GM23338 (cell line): ENCODE results near the gene GSC2. TPM values are rescaled to one million over a fixed set of nuclear protein-coding genes. Genes with fewer than 3 reads are reported as not detected.

ENCODE experiments used
- STAT1 ChIP-seq: IDR thresholded peaks from one replicate; pipeline ENCODE4 v1.6.1; 2016; ENCODE audit warnings: antibody characterized with exemption; ENCODE audit not compliant: unreplicated experiment
- polyA plus RNA-seq: library from polyadenylated mRNA; unstranded; fragments of >200 nt; fragmentation: Nextera tagmentation; extraction: Ambion mirVana; gene quantifications from 2 replicates; pipeline ENCODE4 v1.2.1, GENCODE V29; 2016
- total RNA-seq: library from RNA; depleted of rRNA; stranded (reverse); fragments of >200 nt; shearing (Covaris generic); gene quantifications from 2 replicates; pipeline ENCODE4 v1.2.3, GENCODE V29; 2014
- TF ChIP-seq, protein P1 (sequence below): fragments of 250-450 bp; sonication (Bioruptor Pico); IDR thresholded peaks from 2 replicates; pipeline ENCODE4 v1.5.0; 2020; ENCODE audit warnings: mild to moderate bottlenecking, moderate library complexity
- TF ChIP-seq, protein P2 (sequence below), 2 experiments: fragments of 200-600 bp in 1 of 2; sonication (generic) in 1 of 2; conservative IDR thresholded peaks; 2 replicates each; pipeline versions ENCODE4 v1.5.1 to v1.6.1; 2016 to 2017; ENCODE audit warnings: antibody characterized with exemption in 2 of 2, low read depth in 2 of 2, mild to moderate bottlenecking in 2 of 2, moderate library complexity in 1 of 2
- TF ChIP-seq, protein P3 (sequence below): IDR thresholded peaks from one replicate; pipeline ENCODE4 v1.6.1; 2018; ENCODE audit warnings: antibody characterized with exemption; ENCODE audit not compliant: unreplicated experiment

GSC2 gene
- total and polyA plus RNA-seq, 2 experiments from 2014 or later, result not detected

DNA sequence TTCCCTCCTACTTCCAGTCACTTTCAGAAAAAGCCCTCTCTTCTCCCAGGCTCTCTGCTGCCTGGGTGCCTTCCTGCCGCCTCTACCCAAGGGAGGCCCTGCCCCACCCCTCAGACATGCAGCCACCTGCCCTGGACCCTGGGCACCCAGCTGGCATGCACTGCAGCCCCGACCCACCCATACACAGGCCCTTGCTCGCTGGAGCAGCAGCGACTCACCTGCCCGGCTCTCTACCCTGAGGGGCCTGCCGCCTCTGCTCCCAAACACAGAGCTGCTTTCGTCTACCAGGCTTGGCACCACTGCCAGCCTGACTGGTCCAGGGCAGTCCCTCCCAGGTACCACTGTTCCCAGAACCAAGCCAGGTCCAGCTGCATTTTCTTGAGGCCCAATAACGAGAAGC, 20.2 kb downstream of the GSC2 start (continued):
- TF ChIP-seq, protein P1, sequence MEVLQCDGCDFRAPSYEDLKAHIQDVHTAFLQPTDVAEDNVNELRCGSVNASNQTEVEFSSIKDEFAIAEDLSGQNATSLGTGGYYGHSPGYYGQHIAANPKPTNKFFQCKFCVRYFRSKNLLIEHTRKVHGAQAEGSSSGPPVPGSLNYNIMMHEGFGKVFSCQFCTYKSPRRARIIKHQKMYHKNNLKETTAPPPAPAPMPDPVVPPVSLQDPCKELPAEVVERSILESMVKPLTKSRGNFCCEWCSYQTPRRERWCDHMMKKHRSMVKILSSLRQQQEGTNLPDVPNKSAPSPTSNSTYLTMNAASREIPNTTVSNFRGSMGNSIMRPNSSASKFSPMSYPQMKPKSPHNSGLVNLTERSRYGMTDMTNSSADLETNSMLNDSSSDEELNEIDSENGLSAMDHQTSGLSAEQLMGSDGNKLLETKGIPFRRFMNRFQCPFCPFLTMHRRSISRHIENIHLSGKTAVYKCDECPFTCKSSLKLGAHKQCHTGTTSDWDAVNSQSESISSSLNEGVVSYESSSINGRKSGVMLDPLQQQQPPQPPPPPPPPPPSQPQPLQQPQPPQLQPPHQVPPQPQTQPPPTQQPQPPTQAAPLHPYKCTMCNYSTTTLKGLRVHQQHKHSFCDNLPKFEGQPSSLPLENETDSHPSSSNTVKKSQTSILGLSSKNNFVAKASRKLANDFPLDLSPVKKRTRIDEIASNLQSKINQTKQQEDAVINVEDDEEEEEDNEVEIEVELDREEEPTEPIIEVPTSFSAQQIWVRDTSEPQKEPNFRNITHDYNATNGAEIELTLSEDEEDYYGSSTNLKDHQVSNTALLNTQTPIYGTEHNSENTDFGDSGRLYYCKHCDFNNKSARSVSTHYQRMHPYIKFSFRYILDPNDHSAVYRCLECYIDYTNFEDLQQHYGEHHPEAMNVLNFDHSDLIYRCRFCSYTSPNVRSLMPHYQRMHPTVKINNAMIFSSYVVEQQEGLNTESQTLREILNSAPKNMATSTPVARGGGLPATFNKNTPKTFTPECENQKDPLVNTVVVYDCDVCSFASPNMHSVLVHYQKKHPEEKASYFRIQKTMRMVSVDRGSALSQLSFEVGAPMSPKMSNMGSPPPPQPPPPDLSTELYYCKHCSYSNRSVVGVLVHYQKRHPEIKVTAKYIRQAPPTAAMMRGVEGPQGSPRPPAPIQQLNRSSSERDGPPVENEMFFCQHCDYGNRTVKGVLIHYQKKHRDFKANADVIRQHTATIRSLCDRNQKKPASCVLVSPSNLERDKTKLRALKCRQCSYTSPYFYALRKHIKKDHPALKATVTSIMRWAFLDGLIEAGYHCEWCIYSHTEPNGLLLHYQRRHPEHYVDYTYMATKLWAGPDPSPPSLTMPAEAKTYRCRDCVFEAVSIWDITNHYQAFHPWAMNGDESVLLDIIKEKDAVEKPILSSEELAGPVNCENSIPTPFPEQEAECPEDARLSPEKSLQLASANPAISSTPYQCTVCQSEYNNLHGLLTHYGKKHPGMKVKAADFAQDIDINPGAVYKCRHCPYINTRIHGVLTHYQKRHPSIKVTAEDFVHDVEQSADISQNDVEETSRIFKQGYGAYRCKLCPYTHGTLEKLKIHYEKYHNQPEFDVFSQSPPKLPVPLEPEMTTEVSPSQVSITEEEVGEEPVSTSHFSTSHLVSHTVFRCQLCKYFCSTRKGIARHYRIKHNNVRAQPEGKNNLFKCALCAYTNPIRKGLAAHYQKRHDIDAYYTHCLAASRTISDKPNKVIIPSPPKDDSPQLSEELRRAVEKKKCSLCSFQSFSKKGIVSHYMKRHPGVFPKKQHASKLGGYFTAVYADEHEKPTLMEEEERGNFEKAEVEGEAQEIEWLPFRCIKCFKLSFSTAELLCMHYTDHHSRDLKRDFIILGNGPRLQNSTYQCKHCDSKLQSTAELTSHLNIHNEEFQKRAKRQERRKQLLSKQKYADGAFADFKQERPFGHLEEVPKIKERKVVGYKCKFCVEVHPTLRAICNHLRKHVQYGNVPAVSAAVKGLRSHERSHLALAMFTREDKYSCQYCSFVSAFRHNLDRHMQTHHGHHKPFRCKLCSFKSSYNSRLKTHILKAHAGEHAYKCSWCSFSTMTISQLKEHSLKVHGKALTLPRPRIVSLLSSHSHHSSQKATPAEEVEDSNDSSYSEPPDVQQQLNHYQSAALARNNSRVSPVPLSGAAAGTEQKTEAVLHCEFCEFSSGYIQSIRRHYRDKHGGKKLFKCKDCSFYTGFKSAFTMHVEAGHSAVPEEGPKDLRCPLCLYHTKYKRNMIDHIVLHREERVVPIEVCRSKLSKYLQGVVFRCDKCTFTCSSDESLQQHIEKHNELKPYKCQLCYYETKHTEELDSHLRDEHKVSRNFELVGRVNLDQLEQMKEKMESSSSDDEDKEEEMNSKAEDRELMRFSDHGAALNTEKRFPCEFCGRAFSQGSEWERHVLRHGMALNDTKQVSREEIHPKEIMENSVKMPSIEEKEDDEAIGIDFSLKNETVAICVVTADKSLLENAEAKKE, result no peak
- TF ChIP-seq, protein P2, sequence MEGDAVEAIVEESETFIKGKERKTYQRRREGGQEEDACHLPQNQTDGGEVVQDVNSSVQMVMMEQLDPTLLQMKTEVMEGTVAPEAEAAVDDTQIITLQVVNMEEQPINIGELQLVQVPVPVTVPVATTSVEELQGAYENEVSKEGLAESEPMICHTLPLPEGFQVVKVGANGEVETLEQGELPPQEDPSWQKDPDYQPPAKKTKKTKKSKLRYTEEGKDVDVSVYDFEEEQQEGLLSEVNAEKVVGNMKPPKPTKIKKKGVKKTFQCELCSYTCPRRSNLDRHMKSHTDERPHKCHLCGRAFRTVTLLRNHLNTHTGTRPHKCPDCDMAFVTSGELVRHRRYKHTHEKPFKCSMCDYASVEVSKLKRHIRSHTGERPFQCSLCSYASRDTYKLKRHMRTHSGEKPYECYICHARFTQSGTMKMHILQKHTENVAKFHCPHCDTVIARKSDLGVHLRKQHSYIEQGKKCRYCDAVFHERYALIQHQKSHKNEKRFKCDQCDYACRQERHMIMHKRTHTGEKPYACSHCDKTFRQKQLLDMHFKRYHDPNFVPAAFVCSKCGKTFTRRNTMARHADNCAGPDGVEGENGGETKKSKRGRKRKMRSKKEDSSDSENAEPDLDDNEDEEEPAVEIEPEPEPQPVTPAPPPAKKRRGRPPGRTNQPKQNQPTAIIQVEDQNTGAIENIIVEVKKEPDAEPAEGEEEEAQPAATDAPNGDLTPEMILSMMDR (conservative IDR thresholded peaks at IDR 0.05; ENCODE audit: low read depth in 2 of 2), result no peak
- no peak for TF ChIP-seq STAT1
- TF ChIP-seq, protein P3, sequence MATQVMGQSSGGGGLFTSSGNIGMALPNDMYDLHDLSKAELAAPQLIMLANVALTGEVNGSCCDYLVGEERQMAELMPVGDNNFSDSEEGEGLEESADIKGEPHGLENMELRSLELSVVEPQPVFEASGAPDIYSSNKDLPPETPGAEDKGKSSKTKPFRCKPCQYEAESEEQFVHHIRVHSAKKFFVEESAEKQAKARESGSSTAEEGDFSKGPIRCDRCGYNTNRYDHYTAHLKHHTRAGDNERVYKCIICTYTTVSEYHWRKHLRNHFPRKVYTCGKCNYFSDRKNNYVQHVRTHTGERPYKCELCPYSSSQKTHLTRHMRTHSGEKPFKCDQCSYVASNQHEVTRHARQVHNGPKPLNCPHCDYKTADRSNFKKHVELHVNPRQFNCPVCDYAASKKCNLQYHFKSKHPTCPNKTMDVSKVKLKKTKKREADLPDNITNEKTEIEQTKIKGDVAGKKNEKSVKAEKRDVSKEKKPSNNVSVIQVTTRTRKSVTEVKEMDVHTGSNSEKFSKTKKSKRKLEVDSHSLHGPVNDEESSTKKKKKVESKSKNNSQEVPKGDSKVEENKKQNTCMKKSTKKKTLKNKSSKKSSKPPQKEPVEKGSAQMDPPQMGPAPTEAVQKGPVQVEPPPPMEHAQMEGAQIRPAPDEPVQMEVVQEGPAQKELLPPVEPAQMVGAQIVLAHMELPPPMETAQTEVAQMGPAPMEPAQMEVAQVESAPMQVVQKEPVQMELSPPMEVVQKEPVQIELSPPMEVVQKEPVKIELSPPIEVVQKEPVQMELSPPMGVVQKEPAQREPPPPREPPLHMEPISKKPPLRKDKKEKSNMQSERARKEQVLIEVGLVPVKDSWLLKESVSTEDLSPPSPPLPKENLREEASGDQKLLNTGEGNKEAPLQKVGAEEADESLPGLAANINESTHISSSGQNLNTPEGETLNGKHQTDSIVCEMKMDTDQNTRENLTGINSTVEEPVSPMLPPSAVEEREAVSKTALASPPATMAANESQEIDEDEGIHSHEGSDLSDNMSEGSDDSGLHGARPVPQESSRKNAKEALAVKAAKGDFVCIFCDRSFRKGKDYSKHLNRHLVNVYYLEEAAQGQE, result no peak
